K562 (cell line): Measurements from ENCODE around the gene TSPAN18. TPM values are rescaled to one million over a fixed set of nuclear protein-coding genes. Genes with fewer than 3 reads are reported as not detected.

ENCODE experiments used
- ATF1 ChIP-seq, 2 experiments: fragments of 450-650 bp in 1 of 2; IDR thresholded peaks; 2 replicates each; pipeline ENCODE4 v1.6.1; 2016; ENCODE audit warnings: missing compliant biosample characterization in 1 of 2, missing genetic modification characterization in 1 of 2
- E2F4 ChIP-seq: sonication (generic); formaldehyde crosslinking; IDR thresholded peaks from 2 replicates; pipeline ENCODE4 v1.8.0; 2022; ENCODE audit warnings: mild to moderate bottlenecking, low read depth, missing genetic modification reagents
- ELK3 ChIP-seq: fragments of 450-650 bp; formaldehyde crosslinking; IDR thresholded peaks from 2 replicates; pipeline ENCODE4 v1.4.0; 2020; ENCODE audit warnings: mild to moderate bottlenecking
- FOXK1 ChIP-seq: sonication (generic); formaldehyde crosslinking; IDR thresholded peaks from 2 replicates; pipeline ENCODE4 v1.8.0; 2022; ENCODE audit warnings: missing genetic modification reagents, mild to moderate bottlenecking, borderline replicate concordance
- HBP1 ChIP-seq: fragments of 450-650 bp; formaldehyde crosslinking; IDR thresholded peaks from 2 replicates; pipeline ENCODE4 v1.4.0; 2022; ENCODE audit warnings: missing genetic modification characterization
- IRF1 ChIP-seq: sonication (generic); formaldehyde crosslinking; IDR thresholded peaks from 2 replicates; pipeline ENCODE4 v1.8.0; 2022; ENCODE audit warnings: missing genetic modification reagents, mild to moderate bottlenecking, borderline replicate concordance
- MCM3 ChIP-seq: fragments of 450-650 bp; IDR thresholded peaks from 2 replicates; pipeline ENCODE4 v1.6.1; 2016
- MXD1 ChIP-seq: fragments of 250-450 bp; sonication (Bioruptor Pico); IDR thresholded peaks from 2 replicates; pipeline ENCODE4 v1.8.0; 2021; ENCODE audit warnings: borderline replicate concordance, mild to moderate bottlenecking, moderate library complexity; ENCODE audit not compliant: poor library complexity, severe bottlenecking
- MYBL2 ChIP-seq, 2 experiments: fragments of 450-650 bp in 1 of 2; sonication (generic) in 1 of 2; formaldehyde crosslinking in 1 of 2; IDR thresholded peaks; 2 replicates each; pipeline versions ENCODE4 v1.6.1 to v1.8.1; 2017 to 2022; ENCODE audit warnings: borderline replicate concordance in 1 of 2, inconsistent platforms in 1 of 2, low read depth in 1 of 2, mild to moderate bottlenecking in 1 of 2, missing genetic modification reagents in 1 of 2, moderate library complexity in 1 of 2
- NCOR1 ChIP-seq: fragments of 450-650 bp; IDR thresholded peaks from 2 replicates; pipeline ENCODE4 v1.6.1; 2016; ENCODE audit warnings: mild to moderate bottlenecking, moderate library complexity
- NONO ChIP-seq, 2 experiments: fragments of 200-400 bp in 1 of 2; fragments of 450-650 bp in 1 of 2; formaldehyde crosslinking in 1 of 2; IDR thresholded peaks; 2 replicates each; pipeline ENCODE4 v1.6.1; 2017; ENCODE audit warnings: low read depth in 2 of 2, mild to moderate bottlenecking in 2 of 2, moderate library complexity in 2 of 2, low read length in 1 of 2
- PTBP1 ChIP-seq: fragments of 200-400 bp; formaldehyde crosslinking; IDR thresholded peaks from 2 replicates; pipeline ENCODE4 v1.6.1; 2017; ENCODE audit warnings: low read depth, low read length
- SAFB ChIP-seq: fragments of 200-400 bp; formaldehyde crosslinking; IDR thresholded peaks from 2 replicates; pipeline ENCODE4 v1.6.1; 2017; ENCODE audit warnings: low read depth, low read length, borderline replicate concordance
- SAP30 ChIP-seq: fragments of 200-600 bp; sonication (generic); IDR thresholded peaks from 2 replicates; pipeline ENCODE4 v1.6.1; 2012; ENCODE audit warnings: borderline replicate concordance, low read depth, mild to moderate bottlenecking, moderate library complexity, low read length, control low read depth, inconsistent platforms; ENCODE audit not compliant: insufficient read depth, poor library complexity, severe bottlenecking
- SMARCE1 ChIP-seq: fragments of 450-650 bp; IDR thresholded peaks from 2 replicates; pipeline ENCODE4 v1.7.1; 2016; ENCODE audit warnings: mild to moderate bottlenecking
- SNRNP70 ChIP-seq: fragments of 200-400 bp; formaldehyde crosslinking; optimal IDR thresholded peaks from 2 replicates; pipeline ENCODE3; 2017; ENCODE audit warnings: low read depth, low read length
- SREBF1 ChIP-seq: fragments of 150-350 bp; IDR thresholded peaks from 2 replicates; pipeline ENCODE4 v1.6.1; 2014; ENCODE audit warnings: antibody characterized with exemption, low read depth, low read length, borderline replicate concordance
- ZNF316 ChIP-seq: fragments of 450-650 bp; IDR thresholded peaks from 2 replicates; pipeline ENCODE4 v1.6.1; 2016
- ZNF586 ChIP-seq: fragments of 450-650 bp; formaldehyde crosslinking; conservative IDR thresholded peaks from 2 replicates; pipeline ENCODE4 v1.4.0; 2020; ENCODE audit warnings: mild to moderate bottlenecking, moderate library complexity
- ZNF764 ChIP-seq: fragments of 250-450 bp; sonication (Bioruptor Pico); IDR thresholded peaks from 2 replicates; pipeline ENCODE4 v1.4.0; 2020; ENCODE audit warnings: low read depth, mild to moderate bottlenecking, moderate library complexity
- ZNF77 ChIP-seq: fragments of 250-450 bp; sonication (Bioruptor Pico); IDR thresholded peaks from 2 replicates; pipeline ENCODE4 v1.5.0; 2020
- polyA plus RNA-seq, 8 experiments: library from polyadenylated mRNA; depleted of rRNA in 4 of 8; stranded (reverse) in 5 of 8; unstranded in 3 of 8; fragments of >200 nt; fragmentation: Nextera tagmentation in 2 of 8; fragmentation: Illumina TruSeq in 1 of 8; extraction: Ambion mirVana in 2 of 8; extraction: Trizol in 1 of 8; gene quantifications; 2 replicates each; pipeline versions ENCODE4 v1.2.1 to v1.2.3, GENCODE V29; 2011 to 2014; ENCODE audit warnings: inconsistent platforms in 1 of 8, missing spikeins in 1 of 8
- total RNA-seq, 7 experiments: library from RNA; depleted of rRNA in 6 of 7; stranded (reverse); fragments of >200 nt in 6 of 7; fragmentation: Illumina TruSeq in 2 of 7; extraction: Trizol in 2 of 7; gene quantifications; 2 replicates each; pipeline versions ENCODE4 v1.2.1 to v1.2.3, GENCODE V29; 2011 to 2021; ENCODE audit warnings: low replicate concordance in 1 of 7

TSPAN18 gene
- total and polyA plus RNA-seq, 9 of the 15 experiments (the other 6 are each of a cell fraction or from before 2014, with no cell fraction given), result 0.17 to 0.35 (median 0.22) TPM; not detected in 4

GRCh38 chr11:44780940-44781631 is 54.3 kb downstream of the TSPAN18 start (continued):
- no peak for TF ChIP-seq ZNF764 (CRISPR knock-in tag)
- no peak for TF ChIP-seq ZNF586 (CRISPR knock-in tag)
- no peak for TF ChIP-seq PTBP1
- no peak for TF ChIP-seq SAP30
- TF ChIP-seq NCOR1, result peak; percentile 96
- peak; percentile 90 for TF ChIP-seq SMARCE1
- no peak for TF ChIP-seq IRF1 (CRISPR knock-in tag)
- no peak for TF ChIP-seq E2F4 (CRISPR knock-in tag)
- peak; percentile 100 for TF ChIP-seq ZNF316
- no peak for TF ChIP-seq SNRNP70
- TF ChIP-seq HBP1 (CRISPR knock-in tag), result no peak
- TF ChIP-seq SAFB, result no peak
- TF ChIP-seq MXD1, result no peak
- TF ChIP-seq ZNF77, result no peak
- no peak for TF ChIP-seq ELK3 (CRISPR knock-in tag)
- no peak for TF ChIP-seq MCM3
- 0 out of 4 replicates have a peak, but pooled peaks of 1 of the 2 experiments have one; percentile 47 for TF ChIP-seq NONO (IDR thresholded peaks at IDR 0.05; ENCODE audit: low read depth in 2 of 2, low read length in 1 of 2)
- no peak for TF ChIP-seq MYBL2 (IDR thresholded peaks at IDR 0.05; ENCODE audit: low read depth)
- no peak for TF ChIP-seq MYBL2 (CRISPR knock-in tag; IDR thresholded peaks at IDR 0.05; ENCODE audit: borderline replicate concordance)
- no peak for TF ChIP-seq FOXK1 (CRISPR knock-in tag)
- TF ChIP-seq SREBF1, result no peak
- TF ChIP-seq ATF1 (CRISPR knock-in tag; IDR thresholded peaks at IDR 0.05), result no peak
- peak; percentile 69 for TF ChIP-seq ATF1 (tag; IDR thresholded peaks at IDR 0.05)
